SHP77 (cell line): ENCODE measurements around the gene LDLRAD4.
"Not testable (repeated sequence)": the region's sequence is repeated elsewhere in the genome, so short reads cannot be mapped to it uniquely, and the experiment has no call there.

Source experiments
- DNase-seq, 2 experiments: peaks; one replicate each; lab custom pipeline; 2025; lab: John Stamatoyannopoulos, UW

LDLRAD4 gene

GRCh38 chr18:13338318-13338717 lies 119.8 kb downstream of the LDLRAD4 start:
- DNase-seq = no peak

GRCh38 chr18:13339653-13340052 lies 121.1 kb downstream of the LDLRAD4 start:
- DNase-seq = no peak

- DNase-seq = not testable (repeated sequence)
These were observed 127.9 kb downstream of the LDLRAD4 start for GRCh38 chr18:13346449-13346848.

- DNase-seq = no peak
These were observed 134.7 kb downstream of the LDLRAD4 start for GRCh38 chr18:13353084-13353823.

- DNase-seq = no peak
These were observed 135.8 kb downstream of the LDLRAD4 start for GRCh38 chr18:13354402-13354801.

- no peak for DNase-seq
These were observed 137.5 kb downstream of the LDLRAD4 start for GRCh38 chr18:13356032-13356431.

- DNase-seq = no peak
These were observed 138.7 kb downstream of the LDLRAD4 start for GRCh38 chr18:13357289-13357688.

- no peak for DNase-seq
These were observed 140.7 kb downstream of the LDLRAD4 start for GRCh38 chr18:13359210-13359609.

- peak; percentile 39 to 61 for DNase-seq
These were observed 142.9 kb downstream of the LDLRAD4 start for GRCh38 chr18:13361431-13361830.

- no peak for DNase-seq
These were observed 143.5 kb downstream of the LDLRAD4 start for GRCh38 chr18:13362051-13362450.

GRCh38 chr18:13362607-13363006 lies 144.0 kb downstream of the LDLRAD4 start:
- no peak for DNase-seq

GRCh38 chr18:13363359-13363758 lies 144.8 kb downstream of the LDLRAD4 start:
- no peak for DNase-seq

- peak in 1 of 2 experiments; percentile 29 for DNase-seq
These were observed 146.2 kb downstream of the LDLRAD4 start for GRCh38 chr18:13364721-13365205.

- no peak for DNase-seq
These were observed 147.6 kb downstream of the LDLRAD4 start for GRCh38 chr18:13366131-13366530.

- no peak for DNase-seq
These were observed 148.0 kb downstream of the LDLRAD4 start for GRCh38 chr18:13366541-13366940.

GRCh38 chr18:13366962-13367892 lies 148.7 kb downstream of the LDLRAD4 start:
- no peak for DNase-seq

GRCh38 chr18:13368080-13368813 lies 149.7 kb downstream of the LDLRAD4 start:
- no peak for DNase-seq

GRCh38 chr18:13369353-13369752 lies 150.8 kb downstream of the LDLRAD4 start:
- DNase-seq = no peak

- DNase-seq = peak; percentile 38 to 59
These were observed 151.4 kb downstream of the LDLRAD4 start for GRCh38 chr18:13369756-13370510.

GRCh38 chr18:13370995-13371625 lies 152.6 kb downstream of the LDLRAD4 start:
- DNase-seq = no peak
